Measurements from ENCODE around the gene PEAK3.
A peak's percentile ranks its signal among the peaks of the same experiment; 100 is the strongest.
"Not testable (repeated sequence)": the region's sequence is repeated elsewhere in the genome, so short reads cannot be mapped to it uniquely, and the experiment has no call there.

PEAK3 gene

GRCh38 chr19:2288818-2289713 is 7.1 kb upstream of the PEAK3 start:
- no peak for DNase-seq (ENCODE audit: low read depth in 2 of 2, low spot score in 1 of 2)

- no peak for DNase-seq (ENCODE audit: low read depth in 2 of 2, low spot score in 1 of 2)
Observed at GRCh38 chr19:2288338-2288817, 6.4 kb upstream of the PEAK3 start.

- no peak for DNase-seq (ENCODE audit: low read depth in 2 of 2, low spot score in 1 of 2)
Observed at GRCh38 chr19:2287585-2288337, 5.8 kb upstream of the PEAK3 start.

GRCh38 chr19:2286402-2287140 is 4.6 kb upstream of the PEAK3 start:
- DNase-seq (ENCODE audit: low read depth in 2 of 2, low spot score in 1 of 2) = no peak

- no peak for DNase-seq (ENCODE audit: low read depth in 2 of 2, low spot score in 1 of 2)
Observed at GRCh38 chr19:2283835-2284507, 2.0 kb upstream of the PEAK3 start.

- DNase-seq (ENCODE audit: low read depth in 2 of 2, low spot score in 1 of 2) = no peak
Observed at GRCh38 chr19:2282862-2283237, 875 bp upstream of the PEAK3 start.

- not testable (repeated sequence) for DNase-seq (ENCODE audit: low read depth in 2 of 2, low spot score in 1 of 2)
Observed at GRCh38 chr19:2281265-2282061, 512 bp downstream of the PEAK3 start.

- DNase-seq (ENCODE audit: low read depth in 2 of 2, low spot score in 1 of 2) = no peak
Observed at GRCh38 chr19:2280633-2281264, 1.2 kb downstream of the PEAK3 start.

- DNase-seq (ENCODE audit: low read depth in 2 of 2, low spot score in 1 of 2) = no peak
Observed at GRCh38 chr19:2278459-2279158, 3.4 kb downstream of the PEAK3 start.

GRCh38 chr19:2277138-2277537 is 4.8 kb downstream of the PEAK3 start:
- DNase-seq (ENCODE audit: low read depth in 2 of 2, low spot score in 1 of 2) = no peak

- DNase-seq (ENCODE audit: low read depth in 2 of 2, low spot score in 1 of 2) = no peak
Observed at GRCh38 chr19:2276429-2276986, 5.5 kb downstream of the PEAK3 start.

GRCh38 chr19:2275588-2276428 is 6.2 kb downstream of the PEAK3 start:
- no peak for DNase-seq (ENCODE audit: low read depth in 2 of 2, low spot score in 1 of 2)

- DNase-seq (ENCODE audit: low read depth in 2 of 2, low spot score in 1 of 2) = no peak
Observed at GRCh38 chr19:2274931-2275535, 6.9 kb downstream of the PEAK3 start.

- DNase-seq (ENCODE audit: low read depth in 2 of 2, low spot score in 1 of 2) = no peak
Observed at GRCh38 chr19:2274185-2274711, 7.7 kb downstream of the PEAK3 start.

GRCh38 chr19:2273356-2274184 is 8.4 kb downstream of the PEAK3 start:
- peak in 1 of 2 donors; percentile 41 for DNase-seq (ENCODE audit: low read depth in 2 of 2, low spot score in 1 of 2)
